HL-60/S4 treated with retinoic acid at 250 ng/mL for 4 days and 3 days (cell line): ENCODE results near the gene HAP1.
"Not testable (repeated sequence)": the region's sequence is repeated elsewhere in the genome, so short reads cannot be mapped to it uniquely, and the experiment has no call there.

ENCODE experiments used
- in situ Hi-C: fragments of 300-500 bp; cut with MboI; formaldehyde crosslinking; loops from 2 replicates; pipeline ENCODE4 v1.7.0; 2022; ENCODE audit warnings: low sequenced_read_pairs

Gene HAP1

GRCh38 chr17:41675157-41676057, 59.0 kb downstream of the HAP1 start:
- in situ Hi-C loops, result not testable (repeated sequence)
